Panc1 (cell line): ENCODE data around the gene UGT1A5. TPM values are rescaled to one million over a fixed set of nuclear protein-coding genes. Genes with fewer than 3 reads are reported as not detected.

Experiments used
- ATAC-seq: fragments of 200-7000 bp; cut with Tn5 transposase; 2 replicates; pipeline ENCODE4 v1.9.1; 2020; ENCODE audit warnings: mild to moderate bottlenecking, moderate library complexity
- BruUV-seq: library from RNA; stranded (reverse); fragments of 400-500 nt; replicated peaks from 2 replicates; lab custom pipeline; 2021; lab: Mats Ljungman, UMichigan
- CTCF ChIA-PET: fragments of 300-600 bp; sonication (Branson Sonifier 250); formaldehyde crosslinking; loops from one replicate; lab custom pipeline; 2022; ENCODE audit warnings: antibody characterized with exemption; lab: Charles Lee
- POLR2A ChIA-PET: fragments of 300-600 bp; sonication (Branson Sonifier 250); formaldehyde crosslinking; loops from one replicate; lab custom pipeline; 2022; ENCODE audit warnings: antibody characterized with exemption; lab: Charles Lee
- DNase-seq: peaks from one replicate; pipeline ENCODE4 v3.0.0-alpha.2; 2010; ENCODE audit warnings: low read depth, low spot score
- H3K27ac ChIP-seq: 2 replicates; pipeline ENCODE4 v1.5.1; 2011; ENCODE audit warnings: mild to moderate bottlenecking, low read length, inconsistent platforms
- H3K27me3 ChIP-seq: fragments of 200-500 bp; sonication (Bioruptor generic); 2 replicates; pipeline ENCODE4 v1.6.0; 2014; ENCODE audit warnings: low read length, inconsistent platforms; ENCODE audit not compliant: control insufficient read depth, insufficient read depth
- H3K36me3 ChIP-seq: fragments of 200-500 bp; sonication (Bioruptor generic); 2 replicates; pipeline ENCODE4 v1.5.1; 2014; ENCODE audit warnings: inconsistent platforms, mild to moderate bottlenecking, low read length, moderate library complexity; ENCODE audit not compliant: control insufficient read depth, insufficient read depth
- H3K4me1 ChIP-seq: 2 replicates; pipeline ENCODE4 v1.5.1; 2011; ENCODE audit warnings: inconsistent platforms, mild to moderate bottlenecking, low read length, moderate library complexity; ENCODE audit not compliant: control insufficient read depth, insufficient read depth
- H3K4me3 ChIP-seq, 2 experiments: 2 replicates each; pipeline ENCODE4 v1.5.1; 2011 to 2012; ENCODE audit warnings: low read depth in 2 of 2, low read length in 2 of 2, mild to moderate bottlenecking in 2 of 2, inconsistent platforms in 1 of 2, moderate library complexity in 1 of 2
- H3K9me3 ChIP-seq: fragments of 200-500 bp; sonication (Bioruptor generic); 2 replicates; pipeline ENCODE4 v1.5.1; 2014; ENCODE audit warnings: low read depth, mild to moderate bottlenecking, inconsistent platforms, low read length, moderate library complexity; ENCODE audit not compliant: control insufficient read depth, insufficient read depth
- POLR2AphosphoS5 ChIP-seq: IDR thresholded peaks from 2 replicates; pipeline ENCODE4 v1.6.1; 2012; ENCODE audit warnings: mild to moderate bottlenecking, low read depth, low read length, moderate library complexity
- SIN3A ChIP-seq: IDR thresholded peaks from 2 replicates; pipeline ENCODE4 v1.6.1; 2012; ENCODE audit warnings: low read depth, mild to moderate bottlenecking, low read length, moderate library complexity, borderline replicate concordance; ENCODE audit not compliant: insufficient read depth
- TCF7L2 ChIP-seq: IDR thresholded peaks from 2 replicates; pipeline ENCODE4 v1.6.1; 2011; ENCODE audit warnings: mild to moderate bottlenecking, low read depth, low read length, inconsistent platforms
- in situ Hi-C: cut with HindIII; loops from 2 replicates; pipeline ENCODE4 v1.10.0; 2016; ENCODE audit warnings: low sequenced_read_pairs, low pct_unique_long_range_greater_than_20kb
- intact Hi-C: fragments of 100-400 bp; cut with micrococcal nuclease; formaldehyde crosslinking; loops from one replicate; pipeline ENCODE4 v1.10.0; 2022; ENCODE audit not compliant: unreplicated experiment
- total RNA-seq: library from RNA; stranded (reverse); gene quantifications from one replicate; pipeline ENCODE4 v1.2.1, GENCODE V29; 2021; ENCODE audit not compliant: unreplicated experiment
- TF ChIP-seq, protein P1 (sequence below), 2 experiments: IDR thresholded peaks; 2 replicates each; pipeline ENCODE4 v1.6.1; 2011 to 2012; ENCODE audit warnings: low read depth in 2 of 2, control low read depth in 1 of 2, low read length in 1 of 2, mild to moderate bottlenecking in 1 of 2, moderate library complexity in 1 of 2; ENCODE audit not compliant: insufficient read depth in 1 of 2
- TF ChIP-seq, protein P2 (sequence below): fragments of 450-650 bp; IDR thresholded peaks from 2 replicates; pipeline ENCODE4 v1.5.1; 2017; ENCODE audit warnings: mild to moderate bottlenecking

The UGT1A5 gene
- total RNA-seq, 1 experiment from 2014 or later = not detected

- ATAC-seq = no peak
- Histone ChIP-seq H3K27ac (no peak overlapping the region), H3K27me3 (no peaks in the 10 kb centered on the region), H3K4me1 (peaks cover 5% of the 10 kb centered on the region), H3K36me3 (no peaks in the 10 kb centered on the region), H3K4me3 (no peak overlapping the region), H3K9me3 (no peaks in the 10 kb centered on the region)
- no TSS peak for BruUV-seq
- CTCF ChIA-PET = no interaction called here
- TF ChIP-seq SIN3A = no peak
- no peak for TF ChIP-seq TCF7L2
- TF ChIP-seq, protein P1, sequence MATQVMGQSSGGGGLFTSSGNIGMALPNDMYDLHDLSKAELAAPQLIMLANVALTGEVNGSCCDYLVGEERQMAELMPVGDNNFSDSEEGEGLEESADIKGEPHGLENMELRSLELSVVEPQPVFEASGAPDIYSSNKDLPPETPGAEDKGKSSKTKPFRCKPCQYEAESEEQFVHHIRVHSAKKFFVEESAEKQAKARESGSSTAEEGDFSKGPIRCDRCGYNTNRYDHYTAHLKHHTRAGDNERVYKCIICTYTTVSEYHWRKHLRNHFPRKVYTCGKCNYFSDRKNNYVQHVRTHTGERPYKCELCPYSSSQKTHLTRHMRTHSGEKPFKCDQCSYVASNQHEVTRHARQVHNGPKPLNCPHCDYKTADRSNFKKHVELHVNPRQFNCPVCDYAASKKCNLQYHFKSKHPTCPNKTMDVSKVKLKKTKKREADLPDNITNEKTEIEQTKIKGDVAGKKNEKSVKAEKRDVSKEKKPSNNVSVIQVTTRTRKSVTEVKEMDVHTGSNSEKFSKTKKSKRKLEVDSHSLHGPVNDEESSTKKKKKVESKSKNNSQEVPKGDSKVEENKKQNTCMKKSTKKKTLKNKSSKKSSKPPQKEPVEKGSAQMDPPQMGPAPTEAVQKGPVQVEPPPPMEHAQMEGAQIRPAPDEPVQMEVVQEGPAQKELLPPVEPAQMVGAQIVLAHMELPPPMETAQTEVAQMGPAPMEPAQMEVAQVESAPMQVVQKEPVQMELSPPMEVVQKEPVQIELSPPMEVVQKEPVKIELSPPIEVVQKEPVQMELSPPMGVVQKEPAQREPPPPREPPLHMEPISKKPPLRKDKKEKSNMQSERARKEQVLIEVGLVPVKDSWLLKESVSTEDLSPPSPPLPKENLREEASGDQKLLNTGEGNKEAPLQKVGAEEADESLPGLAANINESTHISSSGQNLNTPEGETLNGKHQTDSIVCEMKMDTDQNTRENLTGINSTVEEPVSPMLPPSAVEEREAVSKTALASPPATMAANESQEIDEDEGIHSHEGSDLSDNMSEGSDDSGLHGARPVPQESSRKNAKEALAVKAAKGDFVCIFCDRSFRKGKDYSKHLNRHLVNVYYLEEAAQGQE (IDR thresholded peaks at IDR 0.05; ENCODE audit: insufficient read depth in 1 of 2, low read depth in 2 of 2, low read length in 1 of 2) = no peak
- TF ChIP-seq, protein P2, sequence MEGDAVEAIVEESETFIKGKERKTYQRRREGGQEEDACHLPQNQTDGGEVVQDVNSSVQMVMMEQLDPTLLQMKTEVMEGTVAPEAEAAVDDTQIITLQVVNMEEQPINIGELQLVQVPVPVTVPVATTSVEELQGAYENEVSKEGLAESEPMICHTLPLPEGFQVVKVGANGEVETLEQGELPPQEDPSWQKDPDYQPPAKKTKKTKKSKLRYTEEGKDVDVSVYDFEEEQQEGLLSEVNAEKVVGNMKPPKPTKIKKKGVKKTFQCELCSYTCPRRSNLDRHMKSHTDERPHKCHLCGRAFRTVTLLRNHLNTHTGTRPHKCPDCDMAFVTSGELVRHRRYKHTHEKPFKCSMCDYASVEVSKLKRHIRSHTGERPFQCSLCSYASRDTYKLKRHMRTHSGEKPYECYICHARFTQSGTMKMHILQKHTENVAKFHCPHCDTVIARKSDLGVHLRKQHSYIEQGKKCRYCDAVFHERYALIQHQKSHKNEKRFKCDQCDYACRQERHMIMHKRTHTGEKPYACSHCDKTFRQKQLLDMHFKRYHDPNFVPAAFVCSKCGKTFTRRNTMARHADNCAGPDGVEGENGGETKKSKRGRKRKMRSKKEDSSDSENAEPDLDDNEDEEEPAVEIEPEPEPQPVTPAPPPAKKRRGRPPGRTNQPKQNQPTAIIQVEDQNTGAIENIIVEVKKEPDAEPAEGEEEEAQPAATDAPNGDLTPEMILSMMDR = no peak
- TF ChIP-seq POLR2AphosphoS5 = no peak
- DNase-seq = no peak
- intact Hi-C loops (no loop called here), in situ Hi-C loops (no loop called here)
- POLR2A ChIA-PET = interaction anchor here (0.9 kb wide), 1 partner anchor 323 kb away, joined by 3 read pairs; no protein-coding TSS in a partner anchor
These were observed 10.5 kb upstream of the UGT1A5 start for GRCh38 chr2:233702238-233702637.

DNA sequence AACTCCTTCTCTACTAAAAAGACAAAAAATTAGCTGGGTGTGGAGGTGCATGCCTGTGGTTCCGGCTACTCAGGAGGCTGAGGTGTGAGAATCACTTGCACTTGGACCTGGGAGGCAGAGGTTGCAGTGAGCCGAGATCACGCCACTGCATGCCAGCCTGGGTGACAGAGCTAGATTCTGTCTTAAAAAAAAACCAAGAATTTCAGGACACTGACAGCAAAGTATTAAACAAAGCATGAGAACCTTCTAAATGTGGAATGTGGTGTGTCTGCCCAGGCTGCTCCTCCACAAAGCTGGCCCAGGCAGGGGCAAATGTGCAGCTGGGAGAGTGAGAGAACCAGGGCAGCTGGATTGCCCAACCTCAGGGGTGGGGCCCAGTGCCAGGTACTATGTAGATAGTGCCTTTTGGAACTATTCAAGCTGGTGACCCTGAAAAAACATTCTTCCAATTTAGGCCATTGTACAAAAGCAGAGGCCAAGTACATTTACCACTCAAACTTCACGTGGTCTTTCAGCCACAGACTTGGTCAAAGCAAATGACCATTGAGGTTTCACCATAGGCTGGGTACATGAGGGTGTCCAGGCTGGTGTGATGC is 6.7 kb upstream of the UGT1A5 start:
- ATAC-seq (no peak), DNase-seq (no peak)
- H3K27ac ChIP-seq = no peak overlapping the region; the same call in 1 of the 2 replicates
- ChIA-PET CTCF (no interaction called here), POLR2A (no interaction called here)
- H3K4me3 ChIP-seq = no peak overlapping the region
- H3K36me3 ChIP-seq = no peaks in the 10 kb centered on the region
- TF ChIP-seq TCF7L2 = no peak
- no peak for TF ChIP-seq POLR2AphosphoS5
- no peak for TF ChIP-seq SIN3A
- TF ChIP-seq, protein P2 = no peak
- TF ChIP-seq, protein P1 (IDR thresholded peaks at IDR 0.05; ENCODE audit: insufficient read depth in 1 of 2, low read depth in 2 of 2, low read length in 1 of 2) = no peak
- intact Hi-C loops = loop anchor here (5.0 kb wide), 1 partner anchor 219 kb away; no protein-coding TSS in a partner anchor
- no peaks in the 10 kb centered on the region for H3K9me3 ChIP-seq
- in situ Hi-C loops = no loop called here
- H3K4me1 ChIP-seq = peaks cover 5% of the 10 kb centered on the region
- BruUV-seq = no TSS peak
- no peaks in the 10 kb centered on the region for H3K27me3 ChIP-seq
